ENCODE measurements around the gene MARS1. TPM values are rescaled to one million over a fixed set of nuclear protein-coding genes. Genes with fewer than 3 reads are reported as not detected.
A peak's percentile ranks its signal among the peaks of the same experiment; 100 is the strongest.

The MARS1 gene
- polyA plus RNA-seq, 2 donors: 74.4 to 106 TPM

GRCh38 chr12:57476993-57477709 is 10.7 kb upstream of the MARS1 start:
- whole genome bisulfite sequencing, 2 donors: 73 to 74% methylated on average over 15 of the region's 15 CpGs
- H3K4me3 ChIP-seq (ENCODE audit: low read depth in 1 of 2, low read length in 2 of 2): peak overlapping the region; percentile 5 to 27
- peak overlapping the region; percentile 29 to 37 for H3K27ac ChIP-seq (ENCODE audit: low read depth in 2 of 2, low read length in 1 of 2)
- H3K27me3 ChIP-seq (ENCODE audit: control insufficient read depth in 1 of 2, insufficient read depth in 2 of 2, low read length in 2 of 2): peaks cover 0 to 11% of the 10 kb centered on the region in 2 donors
- no peaks in the 10 kb centered on the region for H3K36me3 ChIP-seq (ENCODE audit: control insufficient read depth in 2 of 2, insufficient read depth in 2 of 2, low read length in 1 of 2)
- no peaks in the 10 kb centered on the region for H3K9me3 ChIP-seq (ENCODE audit: control insufficient read depth in 2 of 2, insufficient read depth in 1 of 2, low read depth in 1 of 2, low read length in 1 of 2)
- H3K4me1 ChIP-seq (ENCODE audit: control insufficient read depth in 2 of 2, insufficient read depth in 2 of 2, low read length in 1 of 2): peaks cover 4 to 19% of the 10 kb centered on the region in 2 donors

GRCh38 chr12:57477710-57478681 is 9.9 kb upstream of the MARS1 start:
- H3K4me1 ChIP-seq (ENCODE audit: control insufficient read depth in 2 of 2, insufficient read depth in 2 of 2, low read length in 1 of 2): peaks cover 4 to 19% of the 10 kb centered on the region in 2 donors
- H3K9me3 ChIP-seq (ENCODE audit: control insufficient read depth in 2 of 2, insufficient read depth in 1 of 2, low read depth in 1 of 2, low read length in 1 of 2): no peaks in the 10 kb centered on the region
- peaks cover 0 to 11% of the 10 kb centered on the region in 2 donors for H3K27me3 ChIP-seq (ENCODE audit: control insufficient read depth in 1 of 2, insufficient read depth in 2 of 2, low read length in 2 of 2)
- no peaks in the 10 kb centered on the region for H3K36me3 ChIP-seq (ENCODE audit: control insufficient read depth in 2 of 2, insufficient read depth in 2 of 2, low read length in 1 of 2)
- peak overlapping the region; percentile 53 to 57 for H3K27ac ChIP-seq (ENCODE audit: low read depth in 2 of 2, low read length in 1 of 2)
- peak overlapping the region; percentile 5 to 27 for H3K4me3 ChIP-seq (ENCODE audit: low read depth in 1 of 2, low read length in 2 of 2)
- 55 to 63% methylated on average over 12 of the region's 12 CpGs for WGBS, 2 donors

GRCh38 chr12:57479043-57479375 is 8.9 kb upstream of the MARS1 start:
- Histone ChIP-seq H3K4me3 (ENCODE audit: low read depth in 1 of 2, low read length in 2 of 2) (no peak overlapping the region), H3K27ac (ENCODE audit: low read depth in 2 of 2, low read length in 1 of 2) (peak overlapping the region; percentile 53 to 57)

GRCh38 chr12:57479376-57480115 is 8.3 kb upstream of the MARS1 start, which contains the start of gene ARHGAP9:
ARHGAP9 (minus strand) TSS chr12:57479866; CDS start chr12:57479406, 460 bp downstream.
- H3K4me3 ChIP-seq (ENCODE audit: low read depth in 1 of 2, low read length in 2 of 2): no peak within 1 kb of the TSS
- no peaks in the 10 kb centered on the region for H3K36me3 ChIP-seq (ENCODE audit: control insufficient read depth in 2 of 2, insufficient read depth in 2 of 2, low read length in 1 of 2)
- H3K27me3 ChIP-seq (ENCODE audit: control insufficient read depth in 1 of 2, insufficient read depth in 2 of 2, low read length in 2 of 2): peaks cover 0 to 11% of the 10 kb centered on the region in 2 donors
- H3K27ac ChIP-seq (ENCODE audit: low read depth in 2 of 2, low read length in 1 of 2): peak within 1 kb of the TSS; percentile 53 to 57
- H3K9me3 ChIP-seq (ENCODE audit: control insufficient read depth in 2 of 2, insufficient read depth in 1 of 2, low read depth in 1 of 2, low read length in 1 of 2): no peaks in the 10 kb centered on the region
- peaks cover 4 to 19% of the 10 kb centered on the region in 2 donors for H3K4me1 ChIP-seq (ENCODE audit: control insufficient read depth in 2 of 2, insufficient read depth in 2 of 2, low read length in 1 of 2)
- 66 to 74% methylated on average over 6 of the region's 6 CpGs for WGBS, 2 donors

More at GRCh38 chr12:57479043-57479375, 8.9 kb upstream of the MARS1 start:
- H3K4me1 ChIP-seq (ENCODE audit: control insufficient read depth in 2 of 2, insufficient read depth in 2 of 2, low read length in 1 of 2): peaks cover 4 to 19% of the 10 kb centered on the region in 2 donors
- H3K36me3 ChIP-seq (ENCODE audit: control insufficient read depth in 2 of 2, insufficient read depth in 2 of 2, low read length in 1 of 2): no peaks in the 10 kb centered on the region
- no peaks in the 10 kb centered on the region for H3K9me3 ChIP-seq (ENCODE audit: control insufficient read depth in 2 of 2, insufficient read depth in 1 of 2, low read depth in 1 of 2, low read length in 1 of 2)
- 82% methylated on average over 10 of the region's 10 CpGs for WGBS, 2 donors
- H3K27me3 ChIP-seq (ENCODE audit: control insufficient read depth in 1 of 2, insufficient read depth in 2 of 2, low read length in 2 of 2): peaks cover 0 to 11% of the 10 kb centered on the region in 2 donors

- WGBS, 2 donors: 78 to 80% methylated on average over 1 of the region's 1 CpG
- Histone ChIP-seq H3K27me3 (ENCODE audit: control insufficient read depth in 1 of 2, insufficient read depth in 2 of 2, low read length in 2 of 2) (peaks cover 0 to 2% of the 10 kb centered on the region in 2 donors), H3K4me1 (ENCODE audit: control insufficient read depth in 2 of 2, insufficient read depth in 2 of 2, low read length in 1 of 2) (peaks cover 0 to 2% of the 10 kb centered on the region in 2 donors)
These were observed 6.2 kb upstream of the MARS1 start for GRCh38 chr12:57481671-57482070.

GRCh38 chr12:57483466-57483865 is 4.4 kb upstream of the MARS1 start:
- Histone ChIP-seq H3K4me1 (ENCODE audit: control insufficient read depth in 2 of 2, insufficient read depth in 2 of 2, low read length in 1 of 2) (peaks cover 0 to 3% of the 10 kb centered on the region in 2 donors), H3K27ac (ENCODE audit: low read depth in 2 of 2, low read length in 1 of 2) (no peak overlapping the region), H3K36me3 (ENCODE audit: control insufficient read depth in 2 of 2, insufficient read depth in 2 of 2, low read length in 1 of 2) (no peaks in the 10 kb centered on the region), H3K4me3 (ENCODE audit: low read depth in 1 of 2, low read length in 2 of 2) (no peak overlapping the region), H3K27me3 (ENCODE audit: control insufficient read depth in 1 of 2, insufficient read depth in 2 of 2, low read length in 2 of 2) (peaks cover 0 to 2% of the 10 kb centered on the region in 2 donors), H3K9me3 (ENCODE audit: control insufficient read depth in 2 of 2, insufficient read depth in 1 of 2, low read depth in 1 of 2, low read length in 1 of 2) (no peaks in the 10 kb centered on the region)
- WGBS, 2 donors: 61 to 66% methylated on average over 5 of the region's 5 CpGs

More at GRCh38 chr12:57481671-57482070, 6.2 kb upstream of the MARS1 start:
- Histone ChIP-seq H3K36me3 (ENCODE audit: control insufficient read depth in 2 of 2, insufficient read depth in 2 of 2, low read length in 1 of 2) (no peaks in the 10 kb centered on the region), H3K27ac (ENCODE audit: low read depth in 2 of 2, low read length in 1 of 2) (no peak overlapping the region), H3K9me3 (ENCODE audit: control insufficient read depth in 2 of 2, insufficient read depth in 1 of 2, low read depth in 1 of 2, low read length in 1 of 2) (no peaks in the 10 kb centered on the region), H3K4me3 (ENCODE audit: low read depth in 1 of 2, low read length in 2 of 2) (no peak overlapping the region)

GRCh38 chr12:57485695-57486094 is 2.2 kb upstream of the MARS1 start:
- H3K4me3 ChIP-seq (ENCODE audit: low read depth in 1 of 2, low read length in 2 of 2): no peak overlapping the region
- H3K36me3 ChIP-seq (ENCODE audit: control insufficient read depth in 2 of 2, insufficient read depth in 2 of 2, low read length in 1 of 2): peaks cover 5 to 10% of the 10 kb centered on the region in 2 donors

GRCh38 chr12:57487055-57487596 is 742 bp upstream of the MARS1 start:
- 84 to 86% methylated on average over 27 of the region's 27 CpGs for WGBS, 2 donors
- no peak overlapping the region for H3K4me3 ChIP-seq (ENCODE audit: low read depth in 1 of 2, low read length in 2 of 2)

More at GRCh38 chr12:57485695-57486094, 2.2 kb upstream of the MARS1 start:
- H3K27ac ChIP-seq (ENCODE audit: low read depth in 2 of 2, low read length in 1 of 2): no peak overlapping the region
- H3K27me3 ChIP-seq (ENCODE audit: control insufficient read depth in 1 of 2, insufficient read depth in 2 of 2, low read length in 2 of 2): peaks cover 0 to 2% of the 10 kb centered on the region in 2 donors
- H3K4me1 ChIP-seq (ENCODE audit: control insufficient read depth in 2 of 2, insufficient read depth in 2 of 2, low read length in 1 of 2): peaks cover 6 to 8% of the 10 kb centered on the region in 2 donors
- no peaks in the 10 kb centered on the region for H3K9me3 ChIP-seq (ENCODE audit: control insufficient read depth in 2 of 2, insufficient read depth in 1 of 2, low read depth in 1 of 2, low read length in 1 of 2)

More at GRCh38 chr12:57487055-57487596, 742 bp upstream of the MARS1 start:
- no peaks in the 10 kb centered on the region for H3K9me3 ChIP-seq (ENCODE audit: control insufficient read depth in 2 of 2, insufficient read depth in 1 of 2, low read depth in 1 of 2, low read length in 1 of 2)
- no peak overlapping the region for H3K27ac ChIP-seq (ENCODE audit: low read depth in 2 of 2, low read length in 1 of 2)
- peaks cover 5 to 10% of the 10 kb centered on the region in 2 donors for H3K36me3 ChIP-seq (ENCODE audit: control insufficient read depth in 2 of 2, insufficient read depth in 2 of 2, low read length in 1 of 2)
- H3K27me3 ChIP-seq (ENCODE audit: control insufficient read depth in 1 of 2, insufficient read depth in 2 of 2, low read length in 2 of 2): no peaks in the 10 kb centered on the region
- H3K4me1 ChIP-seq (ENCODE audit: control insufficient read depth in 2 of 2, insufficient read depth in 2 of 2, low read length in 1 of 2): peaks cover 6 to 8% of the 10 kb centered on the region in 2 donors

All from esophagus (tissue), 2 donors.